ENCODE measurements around the gene GPR89A. TPM values are rescaled to one million over a fixed set of nuclear protein-coding genes. Genes with fewer than 3 reads are reported as not detected.

GPR89A gene
- total RNA-seq, 1 donor from 2014 or later: 28.0 TPM

DNA sequence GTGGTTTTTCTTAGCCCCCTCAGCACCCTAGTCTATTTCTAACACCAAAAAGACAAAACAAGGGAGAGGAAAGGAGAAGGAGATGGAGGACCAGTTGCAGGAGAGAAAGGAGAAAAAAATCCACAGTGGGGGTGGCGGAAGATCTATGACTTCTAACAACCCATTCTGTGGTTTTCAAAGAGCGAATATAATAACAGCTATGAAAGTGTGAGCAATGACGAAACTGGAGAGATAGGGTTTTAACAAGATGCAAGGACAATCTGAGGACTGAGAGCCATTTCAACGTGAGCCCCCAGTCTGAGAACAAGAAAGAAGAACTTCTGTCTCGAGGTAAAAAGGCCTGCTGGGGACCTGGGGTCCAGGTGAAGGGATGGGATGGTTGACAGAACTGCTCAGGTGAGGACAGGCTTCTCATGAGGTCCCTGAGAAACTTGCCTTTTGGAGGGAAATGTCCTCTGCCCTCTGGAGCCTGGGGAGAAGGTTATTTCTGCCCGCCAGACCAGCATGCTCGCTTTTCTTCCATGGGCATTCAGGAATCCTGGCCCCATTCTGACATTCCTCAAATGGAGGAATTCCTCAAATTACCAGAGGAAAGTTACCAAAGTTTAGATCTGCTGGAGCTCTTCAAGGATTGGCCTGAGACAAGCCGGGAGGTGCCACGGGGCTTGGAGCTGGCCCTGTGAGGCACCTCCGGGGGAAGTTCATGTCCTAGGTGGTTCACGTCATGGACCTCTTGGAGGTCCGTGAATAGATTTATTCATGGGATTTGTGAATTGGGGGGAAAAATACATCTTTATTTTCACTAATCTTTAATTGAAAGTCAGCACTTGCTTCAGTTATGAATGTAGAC lies 111.7 kb downstream of the GPR89A start, which contains the start of gene CD160:
TSS of gene CD160 (plus strand) at position 270 of the 850 bp plus-strand sequence. CDS start 8,829 bp downstream, outside the sequence.
- DNase-seq (ENCODE audit: extremely low spot score, unreplicated experiment): no peak
- Mint-ChIP-seq H3K36me3 (no peaks in the 10 kb centered on the region), H3K4me1 (ENCODE audit: unreplicated experiment) (peaks cover 17% of the 10 kb centered on the region), H3K27ac (no peak within 1 kb of the TSS), H3K27me3 (peaks cover 12% of the 10 kb centered on the region), H3K9me3 (no peaks in the 10 kb centered on the region), H3K4me3 (no peak within 1 kb of the TSS)
- TF ChIP-seq, protein P1, sequence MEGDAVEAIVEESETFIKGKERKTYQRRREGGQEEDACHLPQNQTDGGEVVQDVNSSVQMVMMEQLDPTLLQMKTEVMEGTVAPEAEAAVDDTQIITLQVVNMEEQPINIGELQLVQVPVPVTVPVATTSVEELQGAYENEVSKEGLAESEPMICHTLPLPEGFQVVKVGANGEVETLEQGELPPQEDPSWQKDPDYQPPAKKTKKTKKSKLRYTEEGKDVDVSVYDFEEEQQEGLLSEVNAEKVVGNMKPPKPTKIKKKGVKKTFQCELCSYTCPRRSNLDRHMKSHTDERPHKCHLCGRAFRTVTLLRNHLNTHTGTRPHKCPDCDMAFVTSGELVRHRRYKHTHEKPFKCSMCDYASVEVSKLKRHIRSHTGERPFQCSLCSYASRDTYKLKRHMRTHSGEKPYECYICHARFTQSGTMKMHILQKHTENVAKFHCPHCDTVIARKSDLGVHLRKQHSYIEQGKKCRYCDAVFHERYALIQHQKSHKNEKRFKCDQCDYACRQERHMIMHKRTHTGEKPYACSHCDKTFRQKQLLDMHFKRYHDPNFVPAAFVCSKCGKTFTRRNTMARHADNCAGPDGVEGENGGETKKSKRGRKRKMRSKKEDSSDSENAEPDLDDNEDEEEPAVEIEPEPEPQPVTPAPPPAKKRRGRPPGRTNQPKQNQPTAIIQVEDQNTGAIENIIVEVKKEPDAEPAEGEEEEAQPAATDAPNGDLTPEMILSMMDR (conservative IDR thresholded peaks at IDR 0.05): no peak

Other genes starting within 250 kb of the GPR89A start
- 2.0 and 4.3 TPM in 2 replicates for gene NBPF20, start 182.4 kb upstream of the GPR89A start, total RNA-seq (ENCODE audit: low replicate concordance)
- 12.2 and 29.6 TPM in 2 replicates for gene PDZK1, start 99.4 kb downstream of the GPR89A start, total RNA-seq (ENCODE audit: low replicate concordance)
- not detected in 2 replicates for gene CD160, start 111.5 kb downstream of the GPR89A start, total RNA-seq (ENCODE audit: low replicate concordance)
- 9.2 and 10.6 TPM in 2 replicates for gene RNF115, start 216.1 kb downstream of the GPR89A start, total RNA-seq (ENCODE audit: low replicate concordance)
- 27.6 and 28.3 TPM in 2 replicates for gene POLR3C, start 216.2 kb downstream of the GPR89A start, total RNA-seq (ENCODE audit: low replicate concordance)
- 2.1 and 4.0 TPM in 2 replicates for gene NUDT17, start 237.6 kb downstream of the GPR89A start, total RNA-seq (ENCODE audit: low replicate concordance)